Stimulated activated CD4-positive, alpha-beta T cell treated with anti-CD3 and anti-CD28 coated beads, Interleukin-2, amount 100 ng/mL, for 4 hours (primary cell): Measurements from ENCODE around the gene DNAAF9.
"Not testable (repeated sequence)": the region's sequence is repeated elsewhere in the genome, so short reads cannot be mapped to it uniquely, and the experiment has no call there.

Experiments
- DNase-seq: peaks from one replicate; pipeline ENCODE4 v3.0.0-alpha.2; 2020; ENCODE audit warnings: low read depth

The DNAAF9 gene

DNA sequence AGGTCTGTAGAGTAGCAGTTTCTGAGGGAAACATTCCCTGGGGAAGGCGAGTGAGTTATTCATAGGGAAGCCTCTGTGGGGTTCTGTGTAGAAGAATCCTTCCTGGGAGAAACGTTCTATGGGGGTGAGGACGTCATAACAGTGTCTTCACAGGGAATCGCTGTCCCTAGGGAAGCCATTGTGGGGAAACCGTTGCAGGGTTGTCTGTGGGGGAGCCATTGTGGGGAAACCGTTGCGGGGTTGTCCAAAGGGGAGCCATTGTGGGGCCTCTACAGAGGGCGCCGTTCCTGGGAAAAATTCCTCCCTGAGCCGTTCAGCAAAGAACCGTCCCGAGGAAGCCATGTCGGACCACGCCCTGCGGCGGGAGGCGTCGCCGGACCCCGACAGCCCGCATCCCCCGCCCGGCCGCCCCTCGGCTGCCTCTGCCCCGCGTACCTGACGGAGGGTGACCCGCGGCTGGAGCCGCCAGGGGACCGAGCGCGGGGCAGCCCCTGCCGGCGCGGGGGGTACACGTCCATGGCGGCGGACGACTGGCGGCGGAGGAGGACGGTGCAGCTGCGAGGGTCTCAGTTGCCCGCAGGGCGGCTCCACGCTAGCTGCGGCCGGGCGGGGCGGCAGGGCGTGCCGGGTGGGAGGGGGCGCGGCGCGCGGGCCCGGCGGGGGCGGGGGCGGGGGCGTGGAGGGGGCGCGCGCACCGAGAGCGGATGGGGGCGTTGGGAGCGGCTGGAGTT, at the start of gene DNAAF9:
Gene DNAAF9, minus strand, starts transcription at position 630 of the 731 bp plus-strand sequence. Its CDS starts 112 bp downstream, at position 518.
- peak; percentile 31 for DNase-seq

- no peak for DNase-seq
These were observed 49.2 kb upstream of the DNAAF9 start for GRCh38 chr20:3456648-3457047.

DNA sequence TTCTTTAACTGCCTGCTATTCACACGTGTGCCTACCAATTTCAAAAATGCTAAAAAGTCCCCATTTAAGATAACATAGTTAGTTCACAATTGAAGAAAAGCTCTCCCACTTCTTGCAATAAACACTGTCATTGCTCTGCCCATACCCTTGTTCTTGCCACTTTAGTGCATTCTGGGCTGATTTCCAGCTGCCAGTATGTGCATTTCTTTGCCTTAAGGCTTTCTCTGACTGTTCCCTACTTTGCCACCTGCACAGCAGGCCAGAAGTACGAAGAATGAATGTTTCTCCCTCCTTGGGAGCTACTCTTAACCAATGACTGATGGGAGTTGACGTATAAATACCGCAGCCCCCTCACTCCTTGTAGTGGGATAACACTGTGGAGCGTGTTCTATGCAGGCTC, 47.4 kb upstream of the DNAAF9 start:
- no peak for DNase-seq

GRCh38 chr20:3452690-3453089, 45.2 kb upstream of the DNAAF9 start:
- no peak for DNase-seq

DNA sequence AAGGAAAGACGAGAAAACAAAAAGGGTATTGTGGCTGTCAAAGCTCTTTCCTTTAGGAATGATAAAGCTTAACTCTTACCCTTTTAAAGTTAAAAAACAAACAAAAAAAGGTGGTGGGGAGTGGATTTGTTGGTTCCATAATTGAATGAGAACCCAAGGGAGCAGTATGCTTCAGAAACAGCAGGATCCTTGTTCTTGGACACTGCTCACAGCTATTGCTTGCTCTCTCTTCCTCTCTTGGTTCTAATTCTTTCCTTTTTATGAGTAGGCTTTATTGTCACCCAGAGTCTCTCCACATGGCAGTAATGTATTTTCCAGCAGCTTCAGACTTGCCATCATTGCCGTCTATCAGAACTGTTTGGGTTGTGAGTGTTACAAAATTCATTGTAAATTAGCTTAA, 44.7 kb upstream of the DNAAF9 start:
- no peak for DNase-seq

DNA sequence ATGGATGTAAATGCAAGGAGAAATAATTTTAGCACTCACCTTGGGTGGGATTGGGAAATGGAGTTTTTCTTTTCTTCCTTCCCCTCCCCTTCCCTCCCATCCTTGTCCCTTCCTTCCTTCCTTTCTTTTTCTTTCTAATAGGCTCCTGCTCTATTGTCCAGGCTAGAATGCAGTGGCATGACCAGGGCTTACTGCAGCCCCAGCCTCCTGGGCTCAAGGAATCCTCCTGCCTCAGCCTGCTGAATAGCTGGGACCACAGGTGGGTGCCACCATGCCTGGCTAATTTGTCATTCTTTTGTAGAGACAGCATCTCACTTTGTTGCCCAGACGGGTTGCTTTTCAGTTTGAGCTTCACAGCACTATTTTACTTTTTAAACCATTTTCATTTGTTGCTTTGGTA, 41.9 kb upstream of the DNAAF9 start:
- no peak for DNase-seq

GRCh38 chr20:3447321-3447720, 39.9 kb upstream of the DNAAF9 start:
- DNase-seq, result no peak

DNA sequence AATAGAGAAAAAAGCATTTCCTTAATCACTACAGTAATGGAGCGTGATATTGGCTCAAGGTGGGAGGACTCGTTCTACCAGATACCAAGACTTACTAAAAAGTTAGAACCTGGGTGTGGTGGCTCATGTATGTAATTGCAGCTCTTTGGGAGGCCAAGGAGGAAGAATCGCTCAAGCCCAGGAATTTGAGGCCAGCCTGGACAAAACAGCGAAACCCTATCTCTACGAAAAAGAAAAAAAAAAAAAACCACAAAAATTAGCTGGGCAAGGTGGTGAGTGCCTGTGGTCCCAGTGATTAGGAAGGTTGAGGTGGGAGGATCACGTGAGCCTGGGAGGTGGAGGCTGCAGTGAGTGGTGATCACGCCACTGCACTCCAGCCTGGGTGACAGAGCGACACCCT, 39.3 kb upstream of the DNAAF9 start:
- DNase-seq, result no peak

DNA sequence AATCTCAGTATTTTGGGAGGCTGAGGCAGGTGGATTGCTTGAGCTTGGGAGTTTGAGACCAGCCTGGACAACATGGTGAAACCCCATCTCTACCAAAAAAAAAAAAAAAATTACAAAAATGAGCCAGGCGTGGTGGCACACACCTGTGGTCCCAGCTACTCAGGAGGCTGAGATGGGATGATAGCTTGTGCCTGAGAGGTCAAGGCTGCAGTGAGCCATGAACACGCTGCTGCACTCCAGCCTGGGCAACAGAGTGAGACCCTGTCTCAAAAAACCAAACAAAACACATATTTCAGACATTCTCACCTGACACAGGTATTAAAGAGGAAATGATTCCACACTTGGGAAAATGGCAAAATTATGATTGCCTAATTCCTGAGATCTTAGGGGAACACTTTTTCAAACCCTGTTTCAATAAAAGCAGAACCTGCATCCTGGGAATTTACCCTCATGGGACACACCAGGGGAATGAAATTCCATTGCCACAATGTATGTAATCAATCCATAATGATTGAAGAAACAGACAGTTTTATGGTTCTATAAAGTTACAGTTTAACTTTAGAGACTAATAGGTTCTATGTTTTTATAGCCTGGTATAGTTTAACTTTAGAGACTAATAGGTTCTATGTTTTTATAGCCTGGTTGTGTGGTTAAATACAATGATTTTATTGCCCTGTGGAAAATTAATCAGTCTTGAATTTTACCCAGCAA, 29.6 kb upstream of the DNAAF9 start:
- DNase-seq, result no peak

DNA sequence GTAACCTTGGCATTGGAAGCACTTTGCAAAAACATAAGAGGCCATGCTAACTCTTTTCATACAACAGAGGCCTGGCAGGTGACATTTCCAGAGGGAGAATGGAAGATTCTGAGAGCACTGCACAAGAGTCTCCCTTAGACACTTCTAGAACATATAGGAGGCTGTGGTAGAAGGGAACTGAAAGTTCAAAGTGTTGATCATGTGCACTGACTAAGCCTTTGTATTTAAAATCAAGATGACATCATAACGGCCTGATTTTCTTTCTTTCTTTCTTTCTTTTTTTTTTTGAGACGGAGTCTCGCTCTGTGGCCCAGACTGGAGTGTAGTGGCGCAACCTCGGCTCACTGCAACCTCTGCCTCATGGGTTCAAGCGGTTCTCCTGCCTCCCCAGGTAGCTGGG, 26.8 kb upstream of the DNAAF9 start:
- DNase-seq, result no peak

DNA sequence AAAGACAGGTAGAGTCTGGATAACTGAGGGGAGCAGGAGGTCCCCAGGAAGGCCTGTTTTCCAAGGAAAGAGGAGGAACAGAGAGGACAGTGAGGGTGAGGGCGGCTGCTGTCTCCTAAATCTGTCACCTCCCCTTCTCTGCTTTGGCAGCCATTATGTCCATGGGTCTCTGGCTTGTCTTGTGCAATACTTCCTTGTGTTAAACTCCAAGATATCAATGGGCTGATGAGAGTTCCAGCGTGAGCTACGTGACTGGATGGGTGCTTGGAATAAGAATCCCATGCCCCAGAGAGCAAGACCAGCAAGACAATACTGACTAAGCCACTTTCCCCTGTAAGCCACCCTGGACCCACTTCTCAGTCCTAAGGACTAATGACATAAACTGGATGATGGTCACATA, 26.3 kb upstream of the DNAAF9 start:
- DNase-seq, result no peak

- DNase-seq, result no peak
These were observed 25.4 kb upstream of the DNAAF9 start for GRCh38 chr20:3432844-3433243.

DNA sequence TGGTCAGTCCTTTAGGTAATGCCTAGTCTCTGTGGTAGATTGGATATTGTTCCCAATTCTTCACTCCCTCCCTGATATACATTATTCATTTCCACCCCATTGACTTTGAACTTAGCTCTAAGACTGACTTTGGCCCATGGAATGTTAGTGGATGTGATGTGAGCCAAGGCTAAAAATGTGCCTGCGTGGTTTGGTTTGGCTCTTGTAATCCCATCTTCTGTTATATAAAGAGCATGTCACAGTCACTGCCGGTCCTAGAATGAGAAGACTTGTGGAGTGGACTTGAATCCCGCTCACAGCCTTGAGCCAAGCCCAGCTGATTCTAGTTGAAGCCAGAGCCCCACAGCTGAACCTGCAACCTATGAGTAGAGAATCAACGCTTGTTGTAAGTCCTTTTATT, 23.6 kb upstream of the DNAAF9 start:
- no peak for DNase-seq

DNA sequence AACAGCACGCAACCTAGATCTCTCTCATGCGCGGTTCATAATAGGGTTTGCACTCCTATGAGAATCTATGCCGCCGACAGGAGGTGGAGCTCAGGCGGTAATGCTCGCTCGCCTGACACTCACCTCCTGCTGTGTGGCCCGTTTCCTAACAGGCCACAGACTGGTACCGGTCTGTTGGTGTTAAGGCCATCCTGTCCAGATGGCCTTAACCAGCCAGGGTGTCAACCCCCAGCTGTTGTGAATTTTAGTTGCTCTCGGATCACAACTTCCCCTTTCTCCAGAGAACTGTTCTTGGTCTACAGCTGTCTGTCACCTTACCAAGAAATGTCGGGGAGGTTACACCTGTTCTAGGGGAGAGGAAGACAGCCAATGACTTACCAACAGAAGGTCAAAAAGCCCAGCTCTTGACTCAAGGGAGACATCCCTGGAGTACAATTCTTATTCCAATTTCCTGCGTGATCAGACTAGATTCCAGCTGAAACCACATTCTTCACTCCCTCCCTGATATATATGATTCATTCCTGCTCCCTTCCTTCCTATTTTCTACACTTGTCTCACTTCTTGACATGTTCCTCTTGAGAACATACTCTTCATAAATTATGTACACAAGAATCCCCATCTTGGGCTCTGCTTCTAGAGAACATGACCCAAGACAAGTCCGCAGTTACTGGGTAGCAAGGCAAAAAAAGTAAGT, 23.1 kb upstream of the DNAAF9 start:
- DNase-seq, result no peak

DNA sequence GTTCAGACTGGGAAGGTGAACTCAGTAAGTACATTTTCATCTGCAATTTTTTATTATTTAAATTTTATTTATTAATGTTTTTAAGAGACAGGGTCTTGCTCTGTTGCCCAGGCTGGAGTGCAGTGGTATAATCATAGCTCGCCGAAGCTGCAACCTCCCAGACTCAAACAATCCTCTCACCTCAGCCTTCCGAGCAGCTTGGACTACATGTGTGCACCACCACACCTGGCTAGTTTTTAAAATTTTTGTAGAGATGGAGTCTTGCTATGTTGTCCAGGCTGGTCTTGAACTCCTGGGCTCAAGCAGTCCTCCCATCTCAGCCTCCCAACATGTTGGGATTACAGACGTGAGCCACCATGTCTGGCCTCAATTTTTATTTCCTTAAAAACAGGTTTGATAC, 19.3 kb upstream of the DNAAF9 start:
- DNase-seq, result not testable (repeated sequence)

- DNase-seq, result no peak
These were observed 15.7 kb upstream of the DNAAF9 start for GRCh38 chr20:3423126-3423525.

DNA sequence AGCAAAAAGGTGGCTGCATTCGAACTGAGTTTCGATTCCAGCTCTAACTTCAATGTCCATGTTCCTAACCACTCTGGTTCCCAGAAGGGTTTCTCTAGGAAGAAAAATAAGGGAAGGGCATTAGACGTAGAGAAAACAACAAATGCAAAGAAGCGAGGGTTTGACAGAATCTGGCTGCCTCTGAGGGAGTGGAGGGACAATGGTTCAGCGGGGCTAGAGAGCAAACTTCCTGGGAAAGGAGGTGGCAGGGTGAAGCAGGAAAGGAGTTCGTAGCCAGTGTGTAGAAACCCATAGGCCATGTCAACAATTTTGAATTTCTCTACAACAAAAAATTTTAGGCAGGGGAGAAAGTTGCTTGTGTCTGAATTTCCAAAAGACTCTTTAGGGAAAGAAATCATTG, 14.5 kb upstream of the DNAAF9 start:
- no peak for DNase-seq

DNA sequence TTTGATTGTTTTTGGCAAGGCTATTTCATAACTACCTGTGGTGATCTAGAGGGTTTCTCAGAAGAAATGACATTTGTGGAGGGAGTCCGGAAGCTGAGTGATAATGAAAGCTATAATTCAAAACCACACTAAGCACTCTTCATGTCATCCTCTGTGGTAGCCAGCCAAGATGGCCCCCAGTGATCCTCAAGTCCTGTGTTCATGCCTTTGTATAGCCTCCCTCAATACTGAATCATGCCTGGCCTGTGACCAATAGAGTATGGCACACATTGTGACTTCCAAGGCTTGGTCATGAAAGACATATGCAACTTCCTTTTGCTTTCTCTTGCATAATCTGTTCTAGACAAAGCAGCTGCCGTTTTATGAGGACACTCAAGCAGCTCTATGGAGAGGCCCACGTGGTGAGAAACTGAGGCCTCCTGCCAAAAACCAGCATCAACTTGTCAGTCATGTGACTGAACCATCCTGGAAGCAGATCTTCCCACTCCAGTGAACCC, 12.8 kb upstream of the DNAAF9 start:
- DNase-seq, result no peak

GRCh38 chr20:3418161-3418560, 10.7 kb upstream of the DNAAF9 start:
- DNase-seq, result not testable (repeated sequence)

DNA sequence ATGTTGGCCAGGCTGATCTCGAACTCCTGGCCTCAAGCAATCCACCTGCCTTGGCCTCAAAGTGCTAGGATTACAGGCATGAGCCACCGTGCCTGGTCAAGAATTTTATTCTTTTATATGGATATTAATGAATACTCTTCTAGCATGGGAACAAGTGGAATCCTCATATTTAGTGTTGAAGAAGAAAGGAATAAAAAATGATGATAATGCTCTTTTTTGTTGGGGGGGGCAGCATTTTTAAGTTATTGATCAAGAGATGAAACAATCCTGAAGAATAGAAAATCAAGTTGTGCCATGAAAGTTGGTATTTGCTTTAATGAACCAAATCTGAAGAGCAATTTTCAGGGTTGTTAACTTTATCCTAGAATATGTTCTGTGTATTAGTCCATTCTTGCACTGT, 6.7 kb upstream of the DNAAF9 start:
- no peak for DNase-seq

DNA sequence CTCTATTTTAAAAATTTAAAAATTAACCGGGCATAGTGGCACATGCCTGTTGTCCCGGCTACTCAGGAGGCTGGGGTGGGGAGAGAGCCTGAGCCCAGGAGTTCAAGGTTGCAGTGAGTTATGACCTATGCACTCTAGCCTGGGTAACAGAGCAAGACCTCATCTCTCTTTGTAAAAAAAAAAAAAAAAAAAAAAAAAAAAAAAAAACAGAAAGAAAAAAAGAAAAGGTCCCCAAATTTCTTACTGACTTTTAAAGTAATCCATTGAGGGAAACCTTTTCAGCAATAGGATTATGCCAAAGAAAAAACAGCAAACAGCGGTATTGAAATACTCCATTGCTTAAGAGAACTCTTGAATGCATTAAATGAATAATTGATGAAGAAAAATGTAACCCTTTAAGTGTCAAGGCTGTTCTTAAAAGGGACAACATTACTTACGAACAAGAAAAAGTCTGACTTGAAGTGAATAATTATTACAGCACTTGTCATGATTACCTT, 6.0 kb upstream of the DNAAF9 start:
- no peak for DNase-seq

GRCh38 chr20:3412600-3413392, 5.3 kb upstream of the DNAAF9 start:
- no peak for DNase-seq
